Fibroblast of mammary gland (primary cell): ENCODE results near the gene MYO16.

Experiments
- DNase-seq: peaks from one replicate; pipeline ENCODE4 v3.0.0-alpha.2; 2010; ENCODE audit warnings: low read depth
- H3K4me3 ChIP-seq: 2 replicates; pipeline ENCODE4 v1.5.1; 2011; ENCODE audit warnings: low read depth, mild to moderate bottlenecking, low read length, moderate library complexity; ENCODE audit not compliant: control insufficient read depth
- CTCF ChIP-seq: conservative IDR thresholded peaks from 2 replicates; pipeline ENCODE4 v1.5.1; 2011; ENCODE audit warnings: low read depth, low read length, inconsistent platforms; ENCODE audit not compliant: control insufficient read depth, insufficient read depth

Gene MYO16

GRCh38 chr13:108835083-108835482, 205.7 kb downstream of the MYO16 start:
- no peak overlapping the region for H3K4me3 ChIP-seq
- no peak for DNase-seq
- TF ChIP-seq CTCF, result no peak

- no peak for TF ChIP-seq CTCF
- no peak for DNase-seq
- no peak overlapping the region for H3K4me3 ChIP-seq
Measured at GRCh38 chr13:108850691-108851090, 221.3 kb downstream of the MYO16 start.

- TF ChIP-seq CTCF, result no peak
Measured at GRCh38 chr13:108851660-108852059, 222.2 kb downstream of the MYO16 start.

GRCh38 chr13:108853031-108853430, 223.6 kb downstream of the MYO16 start:
- DNase-seq, result no peak
- no peak overlapping the region for H3K4me3 ChIP-seq
- no peak for TF ChIP-seq CTCF

More at GRCh38 chr13:108851660-108852059, 222.2 kb downstream of the MYO16 start:
- no peak for DNase-seq
- no peak overlapping the region for H3K4me3 ChIP-seq

- no peak for DNase-seq
- no peak for TF ChIP-seq CTCF
- H3K4me3 ChIP-seq, result no peak overlapping the region
Measured at GRCh38 chr13:108855737-108856387, 226.5 kb downstream of the MYO16 start.

GRCh38 chr13:108858676-108859075, 229.3 kb downstream of the MYO16 start:
- no peak overlapping the region for H3K4me3 ChIP-seq
- no peak for TF ChIP-seq CTCF
- no peak for DNase-seq
